Neutrophil (primary cell): ENCODE measurements around the gene FRYL.

Experiments
- H3K27ac ChIP-seq: fragments of 200-600 bp; sonication (generic); 2 replicates; pipeline ENCODE4 v1.5.1; 2016; ENCODE audit warnings: mild to moderate bottlenecking, moderate library complexity
- H3K27me3 ChIP-seq: fragments of 200-600 bp; sonication (generic); 2 replicates; pipeline ENCODE4 v1.6.0; 2016; ENCODE audit warnings: mild to moderate bottlenecking
- H3K36me3 ChIP-seq: fragments of 200-600 bp; sonication (generic); 2 replicates; pipeline ENCODE4 v1.5.1; 2017
- H3K4me1 ChIP-seq, 2 experiments: fragments of 200-600 bp in 1 of 2; sonication (generic) in 1 of 2; 1 replicate in 1 of 2; 2 replicates in 1 of 2; pipeline versions ENCODE4 v1.5.1 to v1.6.1; 2013 to 2016; ENCODE audit warnings: low read depth in 1 of 2, low read length in 1 of 2, mild to moderate bottlenecking in 1 of 2, moderate library complexity in 1 of 2; ENCODE audit not compliant: control insufficient read depth in 1 of 2, insufficient read depth in 1 of 2
- H3K4me3 ChIP-seq, 2 experiments: fragments of 200-600 bp in 1 of 2; sonication (generic) in 1 of 2; 1 replicate in 1 of 2; 2 replicates in 1 of 2; pipeline ENCODE4 v1.5.1; 2013 to 2016; ENCODE audit warnings: low read depth in 1 of 2, low read length in 1 of 2, mild to moderate bottlenecking in 1 of 2, moderate library complexity in 1 of 2
- H3K9me3 ChIP-seq: fragments of 200-600 bp; sonication (generic); 2 replicates; pipeline ENCODE4 v1.5.1; 2016
- TF ChIP-seq, protein P1 (sequence below): fragments of 200-600 bp; sonication (generic); IDR thresholded peaks from 2 replicates; pipeline ENCODE4 v1.5.1; 2016; ENCODE audit warnings: antibody characterized with exemption

FRYL gene

DNA sequence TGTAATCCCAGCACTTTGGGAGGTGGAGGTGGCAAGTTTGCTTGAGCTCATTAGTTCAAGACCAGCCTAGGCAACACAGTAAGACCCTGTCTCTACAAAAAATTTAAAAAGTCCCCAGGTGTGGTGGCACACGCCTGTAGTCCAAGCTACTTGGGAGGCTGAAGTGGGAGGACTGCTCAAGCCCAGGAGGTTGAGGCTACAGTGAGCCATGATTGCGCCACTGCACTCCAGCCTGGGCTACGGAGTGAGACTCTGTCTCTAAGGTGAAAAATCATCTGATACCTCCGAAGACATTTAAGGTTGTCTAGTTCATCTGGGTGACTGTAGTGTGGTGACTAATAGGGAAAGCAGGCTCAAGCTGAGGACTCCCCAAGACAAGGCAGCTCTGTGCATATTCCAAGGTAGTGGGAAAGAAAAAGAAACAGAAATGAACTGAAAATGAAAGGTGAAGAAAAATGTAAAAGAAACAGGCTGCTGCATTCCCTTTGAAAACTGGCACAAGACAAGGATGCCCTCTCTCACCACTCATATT, 23.3 kb downstream of the FRYL start:
- Histone ChIP-seq H3K27ac (no peak overlapping the region), H3K27me3 (no peaks in the 10 kb centered on the region), H3K36me3 (no peaks in the 10 kb centered on the region), H3K4me3 (no peak overlapping the region), H3K9me3 (no peaks in the 10 kb centered on the region), H3K4me1 (peaks cover 11 to 12% of the 10 kb centered on the region in 2 experiments)
- TF ChIP-seq, protein P1, sequence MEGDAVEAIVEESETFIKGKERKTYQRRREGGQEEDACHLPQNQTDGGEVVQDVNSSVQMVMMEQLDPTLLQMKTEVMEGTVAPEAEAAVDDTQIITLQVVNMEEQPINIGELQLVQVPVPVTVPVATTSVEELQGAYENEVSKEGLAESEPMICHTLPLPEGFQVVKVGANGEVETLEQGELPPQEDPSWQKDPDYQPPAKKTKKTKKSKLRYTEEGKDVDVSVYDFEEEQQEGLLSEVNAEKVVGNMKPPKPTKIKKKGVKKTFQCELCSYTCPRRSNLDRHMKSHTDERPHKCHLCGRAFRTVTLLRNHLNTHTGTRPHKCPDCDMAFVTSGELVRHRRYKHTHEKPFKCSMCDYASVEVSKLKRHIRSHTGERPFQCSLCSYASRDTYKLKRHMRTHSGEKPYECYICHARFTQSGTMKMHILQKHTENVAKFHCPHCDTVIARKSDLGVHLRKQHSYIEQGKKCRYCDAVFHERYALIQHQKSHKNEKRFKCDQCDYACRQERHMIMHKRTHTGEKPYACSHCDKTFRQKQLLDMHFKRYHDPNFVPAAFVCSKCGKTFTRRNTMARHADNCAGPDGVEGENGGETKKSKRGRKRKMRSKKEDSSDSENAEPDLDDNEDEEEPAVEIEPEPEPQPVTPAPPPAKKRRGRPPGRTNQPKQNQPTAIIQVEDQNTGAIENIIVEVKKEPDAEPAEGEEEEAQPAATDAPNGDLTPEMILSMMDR: no peak

DNA sequence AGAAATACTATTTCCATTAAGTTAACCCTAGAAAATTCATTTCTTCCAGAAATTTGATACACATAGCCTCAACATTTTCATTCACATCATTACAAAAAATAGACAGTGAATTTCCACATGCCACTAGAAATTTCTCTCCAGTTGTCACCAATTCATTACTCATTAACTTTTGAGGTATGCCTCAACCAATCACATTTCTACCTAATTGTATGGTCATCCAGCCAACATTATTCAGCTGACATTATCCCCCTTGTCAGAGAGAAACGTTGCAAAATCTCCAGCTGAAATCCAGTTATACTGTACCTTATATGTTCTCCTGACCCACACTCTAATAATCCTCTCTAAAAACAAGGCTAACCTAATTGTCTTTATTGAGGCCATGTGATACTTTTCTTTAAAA, 24.8 kb downstream of the FRYL start:
- TF ChIP-seq, protein P1: no peak

DNA sequence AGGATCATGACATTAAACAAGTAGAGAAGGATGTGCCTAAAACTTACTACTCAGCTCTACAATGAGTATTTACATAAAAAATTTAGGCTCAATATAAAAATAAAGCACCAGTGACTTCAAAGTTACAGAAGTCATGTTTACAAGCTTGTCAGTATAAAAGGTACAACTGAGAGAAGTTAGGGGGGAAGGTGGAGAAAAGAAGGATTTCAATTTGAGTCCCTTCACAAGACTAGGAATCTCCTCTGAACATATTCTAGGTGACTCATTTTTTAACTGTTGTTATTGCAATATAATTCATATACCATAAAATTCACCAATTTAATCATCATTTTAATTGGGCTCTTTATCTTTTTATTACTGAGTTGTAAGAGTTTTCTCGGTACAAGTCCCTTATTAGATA, 26.9 kb downstream of the FRYL start:
- TF ChIP-seq, protein P1: no peak
- Histone ChIP-seq H3K4me1 (peaks cover 11 to 13% of the 10 kb centered on the region in 2 experiments), H3K9me3 (no peaks in the 10 kb centered on the region), H3K27ac (no peak overlapping the region), H3K4me3 (no peak overlapping the region), H3K27me3 (no peaks in the 10 kb centered on the region), H3K36me3 (no peaks in the 10 kb centered on the region)

More for the DNA sequence above, 24.8 kb downstream of the FRYL start:
- Histone ChIP-seq H3K9me3 (no peaks in the 10 kb centered on the region), H3K27me3 (no peaks in the 10 kb centered on the region), H3K27ac (no peak overlapping the region), H3K4me3 (no peak overlapping the region), H3K36me3 (no peaks in the 10 kb centered on the region), H3K4me1 (peaks cover 11 to 13% of the 10 kb centered on the region in 2 experiments)

DNA sequence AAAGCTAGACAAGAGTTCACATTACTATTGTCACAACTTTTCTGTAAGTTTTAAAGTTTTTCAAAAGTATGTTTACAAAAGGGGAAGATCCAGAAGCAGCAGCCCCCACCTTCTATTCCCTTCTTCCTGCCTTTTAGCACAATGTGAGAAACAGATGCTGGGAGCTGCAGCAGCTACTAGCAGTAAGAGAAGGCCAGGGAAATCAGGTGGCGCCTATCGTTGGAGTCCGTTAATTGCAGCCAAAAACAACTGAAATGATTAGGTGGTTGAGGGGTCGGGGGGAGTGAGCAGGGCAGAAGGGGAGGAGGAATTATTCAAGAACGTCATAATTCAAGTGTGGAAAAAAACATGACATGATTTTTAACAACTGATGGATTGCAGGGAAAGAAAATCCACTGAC, 27.4 kb downstream of the FRYL start:
- Histone ChIP-seq H3K27me3 (no peaks in the 10 kb centered on the region), H3K9me3 (no peaks in the 10 kb centered on the region), H3K4me1 (peaks cover 11 to 13% of the 10 kb centered on the region in 2 experiments), H3K36me3 (no peaks in the 10 kb centered on the region), H3K4me3 (no peak overlapping the region), H3K27ac (peak overlapping the region; percentile 43)
- TF ChIP-seq, protein P1: no peak

DNA sequence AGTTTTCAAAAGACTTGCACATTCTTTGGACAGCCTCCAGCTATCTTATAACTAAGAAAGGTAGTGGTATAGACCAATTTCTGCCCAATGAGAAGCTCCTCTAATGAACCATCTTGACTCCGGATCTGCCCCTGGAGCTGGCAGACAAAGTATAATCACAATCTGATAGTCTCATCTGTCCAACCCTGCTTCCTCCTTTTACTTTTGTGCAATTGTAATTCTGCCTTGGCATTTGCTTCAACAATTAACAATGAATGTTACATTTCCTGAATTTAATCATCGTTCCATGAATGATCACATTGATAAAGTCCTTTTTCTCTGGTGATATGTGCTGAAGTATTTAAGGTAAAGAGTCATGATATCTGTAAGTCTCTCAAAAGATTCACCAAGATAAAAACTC, 27.8 kb downstream of the FRYL start:
- no peaks in the 10 kb centered on the region for H3K9me3 ChIP-seq
- H3K4me3 ChIP-seq: no peak overlapping the region
- H3K27ac ChIP-seq: peak overlapping the region; percentile 43
- H3K36me3 ChIP-seq: no peaks in the 10 kb centered on the region
- H3K27me3 ChIP-seq: no peaks in the 10 kb centered on the region
- peaks cover 11 to 13% of the 10 kb centered on the region in 2 experiments for H3K4me1 ChIP-seq
- TF ChIP-seq, protein P1: no peak
